HFFc6 (cell line): ENCODE measurements around the gene FBXO10. TPM values are rescaled to one million over a fixed set of nuclear protein-coding genes. Genes with fewer than 3 reads are reported as not detected.

Experiments
- DNase-seq: peaks from one replicate; pipeline ENCODE4 v3.0.0-alpha.2; 2018
- H3K27ac Mint-ChIP-seq: 2 replicates; pipeline ENCODE4 v1.8.0; 2020; ENCODE audit warnings: mild to moderate bottlenecking, mixed read lengths
- H3K27me3 Mint-ChIP-seq: 2 replicates; pipeline ENCODE4 v1.8.0; 2021; ENCODE audit warnings: mild to moderate bottlenecking, moderate library complexity, mixed read lengths; ENCODE audit not compliant: insufficient read depth
- H3K36me3 Mint-ChIP-seq: 2 replicates; pipeline ENCODE4 v1.8.0; 2021; ENCODE audit warnings: low read depth, mixed read lengths
- H3K4me1 Mint-ChIP-seq: 2 replicates; pipeline ENCODE4 v1.8.0; 2020; ENCODE audit warnings: low read depth, mixed read lengths
- H3K4me3 Mint-ChIP-seq: 2 replicates; pipeline ENCODE4 v1.8.0; 2020; ENCODE audit warnings: mild to moderate bottlenecking, moderate library complexity, mixed read lengths
- H3K9me3 Mint-ChIP-seq: 2 replicates; pipeline ENCODE4 v1.8.0; 2020; ENCODE audit warnings: mild to moderate bottlenecking, mixed read lengths
- CTCF ChIP-seq: fragments of 200-600 bp; sonication (generic); IDR thresholded peaks from 2 replicates; pipeline ENCODE4 v1.5.0; 2021; ENCODE audit warnings: antibody characterized with exemption, mild to moderate bottlenecking
- total RNA-seq, 6 experiments: library from RNA; stranded (reverse); fragmentation: NEBNext Ultra II Directional; extraction: Animal tissue kit (Norgen Biotek cat#: 25700); gene quantifications; 2 replicates in 1 of 6; 3 replicates in 5 of 6; pipeline ENCODE4 v1.2.3, GENCODE V29; 2021

FBXO10 gene
- total RNA-seq, 6 experiments from 2014 or later: 6.0 to 8.9 (median 7.0) TPM

- no peak for TF ChIP-seq CTCF
- Mint-ChIP-seq H3K4me3 (peak overlapping the region; percentile 89), H3K27me3 (peaks cover 4% of the 10 kb centered on the region; the same call in 1 of the 2 replicates), H3K4me1 (peaks cover 36% of the 10 kb centered on the region), H3K9me3 (no peaks in the 10 kb centered on the region), H3K27ac (peak overlapping the region; percentile 99), H3K36me3 (peaks cover 17% of the 10 kb centered on the region)
- DNase-seq: peak; percentile 69
Observed at GRCh38 chr9:37466037-37466709, 110.0 kb downstream of the FBXO10 start.

- peaks cover 34% of the 10 kb centered on the region for H3K4me1 Mint-ChIP-seq
- H3K27me3 Mint-ChIP-seq: peaks cover 4% of the 10 kb centered on the region; the same call in 1 of the 2 replicates
- peak within 1 kb of the TSS; percentile 99 for H3K27ac Mint-ChIP-seq
- DNase-seq: peak; percentile 100
- peaks cover 17% of the 10 kb centered on the region for H3K36me3 Mint-ChIP-seq
- no peaks in the 10 kb centered on the region for H3K9me3 Mint-ChIP-seq
- H3K4me3 Mint-ChIP-seq: peak within 1 kb of the TSS; percentile 89
- no peak for TF ChIP-seq CTCF
Observed at GRCh38 chr9:37465249-37466036, 110.7 kb downstream of the FBXO10 start, which contains the start of gene ZBTB5. Gene ZBTB5 (minus strand): TSS chr9:37465450. CDS start chr9:37442551, 22,899 bp downstream.

GRCh38 chr9:37464426-37465248 lies 111.5 kb downstream of the FBXO10 start:
- Mint-ChIP-seq H3K27ac (peak overlapping the region; percentile 99), H3K27me3 (peaks cover 4% of the 10 kb centered on the region; the same call in 1 of the 2 replicates), H3K4me1 (peaks cover 34% of the 10 kb centered on the region), H3K9me3 (no peaks in the 10 kb centered on the region), H3K4me3 (peak overlapping the region; percentile 89), H3K36me3 (peaks cover 17% of the 10 kb centered on the region)
- no peak; the same call in 1 of the 2 replicates for TF ChIP-seq CTCF
- DNase-seq: peak; percentile 54

GRCh38 chr9:37464006-37464405 lies 112.2 kb downstream of the FBXO10 start:
- H3K27me3 Mint-ChIP-seq: peaks cover 4% of the 10 kb centered on the region; the same call in 1 of the 2 replicates
- H3K36me3 Mint-ChIP-seq: peaks cover 17% of the 10 kb centered on the region
- no peak for TF ChIP-seq CTCF
- DNase-seq: no peak
- no peaks in the 10 kb centered on the region for H3K9me3 Mint-ChIP-seq
- peak overlapping the region; percentile 89 for H3K4me3 Mint-ChIP-seq
- H3K4me1 Mint-ChIP-seq: peaks cover 34% of the 10 kb centered on the region
- peak overlapping the region; percentile 99 for H3K27ac Mint-ChIP-seq

Other genes with a start within 250 kb of the FBXO10 start
- 100 to 1,000 TPM; 106 to 116 (median 111) TPM for gene GRHPR, start 153.7 kb downstream of the FBXO10 start, total RNA-seq
- gene ZBTB5, start 110.9 kb downstream of the FBXO10 start, total RNA-seq: 1 to 10 TPM; 4.6 to 5.9 (median 5.3) TPM
- 10 to 100 TPM; 31.0 to 38.5 (median 33.7) TPM for gene POLR1E, start 90.4 kb downstream of the FBXO10 start, total RNA-seq
- 100 to 1,000 TPM; 140 to 166 (median 148) TPM for gene TOMM5, start 16.2 kb upstream of the FBXO10 start, total RNA-seq
- not detected for gene FRMPD1, start 74.6 kb upstream of the FBXO10 start, total RNA-seq
- gene TRMT10B, start 177.4 kb upstream of the FBXO10 start, total RNA-seq: 1 to 10 TPM; 2.1 to 3.1 (median 2.6) TPM
- gene EXOSC3, start 208.7 kb upstream of the FBXO10 start, total RNA-seq: 10 to 100 TPM; 37.7 to 49.8 (median 41.9) TPM
- 10 to 100 TPM; 18.3 to 26.5 (median 23.1) TPM for gene DCAF10, start 224.4 kb upstream of the FBXO10 start, total RNA-seq